Gastroesophageal sphincter (tissue), 4 donors: Measurements from ENCODE around the gene CCNYL1. TPM values are rescaled to one million over a fixed set of nuclear protein-coding genes. Genes with fewer than 3 reads are reported as not detected.

ENCODE experiments used
- ATAC-seq: fragments of 150-250 bp; one replicate; pipeline ENCODE4 v1.9.1; 2016; ENCODE audit warnings: mild to moderate bottlenecking, moderate library complexity
- H3K27ac ChIP-seq, 4 donors: fragments of 200-600 bp; sonication (generic) in 3 of 4; 1 replicate in 3 of 4; 2 replicates in 1 of 4; pipeline ENCODE4 v1.5.1; 2016 to 2019
- H3K27me3 ChIP-seq: fragments of 200-600 bp; sonication (generic); one replicate; pipeline ENCODE4 v1.5.1; 2019
- H3K36me3 ChIP-seq, 2 donors: fragments of 200-600 bp; sonication (generic); one replicate each; pipeline ENCODE4 v1.5.1; 2019; ENCODE audit warnings: control low read depth in 1 of 2
- H3K4me1 ChIP-seq, 3 donors: fragments of 200-600 bp; sonication (generic); 1 replicate in 2 of 3; 2 replicates in 1 of 3; pipeline ENCODE4 v1.5.1; 2016 to 2019; ENCODE audit warnings: control low read depth in 2 of 3
- H3K4me3 ChIP-seq, 2 donors: fragments of 200-600 bp; sonication (generic); one replicate each; pipeline ENCODE4 v1.5.1; 2019; ENCODE audit warnings: mild to moderate bottlenecking in 1 of 2, moderate library complexity in 1 of 2
- H3K9me3 ChIP-seq, 3 donors: fragments of 200-600 bp; sonication (generic); one replicate each; pipeline ENCODE4 v1.5.1; 2017 to 2019; ENCODE audit warnings: control low read depth in 2 of 3
- CTCF ChIP-seq, 4 experiments: fragments of 200-600 bp in 2 of 4; fragments of 450-650 bp in 2 of 4; sonication (generic) in 1 of 4; IDR thresholded peaks; one replicate each; pipeline ENCODE4 v1.5.1; 2017 to 2019; ENCODE audit warnings: antibody characterized with exemption in 4 of 4, mild to moderate bottlenecking in 2 of 4, moderate library complexity in 2 of 4
- EP300 ChIP-seq: sonication (generic); formaldehyde crosslinking; IDR thresholded peaks from one replicate; pipeline ENCODE4 v1.6.1; 2017; ENCODE audit warnings: antibody characterized with exemption, mild to moderate bottlenecking
- POLR2A ChIP-seq, 2 donors: fragments of 450-650 bp; IDR thresholded peaks; one replicate each; pipeline ENCODE4 v1.6.1; 2017; ENCODE audit warnings: antibody characterized with exemption in 2 of 2, mild to moderate bottlenecking in 2 of 2, moderate library complexity in 1 of 2
- POLR2AphosphoS5 ChIP-seq: sonication (generic); formaldehyde crosslinking; IDR thresholded peaks from one replicate; pipeline ENCODE4 v1.6.1; 2017; ENCODE audit warnings: antibody characterized with exemption
- WGBS, 2 donors: methylation state at CpG; one replicate each; pipeline ENCODE4 v1.1.5; 2018; ENCODE audit warnings: low coverage in 1 of 2; 5-methylcytosine and 5-hydroxymethylcytosine counted together
- total RNA-seq, 4 donors: library from RNA; depleted of rRNA; stranded (reverse); fragments of >200 nt; gene quantifications; one replicate each; pipeline ENCODE4 v1.1.0, GENCODE V29; 2016

Gene CCNYL1
- total RNA-seq, 4 donors from 2014 or later = 11.0 to 20.9 (median 11.9) TPM

DNA sequence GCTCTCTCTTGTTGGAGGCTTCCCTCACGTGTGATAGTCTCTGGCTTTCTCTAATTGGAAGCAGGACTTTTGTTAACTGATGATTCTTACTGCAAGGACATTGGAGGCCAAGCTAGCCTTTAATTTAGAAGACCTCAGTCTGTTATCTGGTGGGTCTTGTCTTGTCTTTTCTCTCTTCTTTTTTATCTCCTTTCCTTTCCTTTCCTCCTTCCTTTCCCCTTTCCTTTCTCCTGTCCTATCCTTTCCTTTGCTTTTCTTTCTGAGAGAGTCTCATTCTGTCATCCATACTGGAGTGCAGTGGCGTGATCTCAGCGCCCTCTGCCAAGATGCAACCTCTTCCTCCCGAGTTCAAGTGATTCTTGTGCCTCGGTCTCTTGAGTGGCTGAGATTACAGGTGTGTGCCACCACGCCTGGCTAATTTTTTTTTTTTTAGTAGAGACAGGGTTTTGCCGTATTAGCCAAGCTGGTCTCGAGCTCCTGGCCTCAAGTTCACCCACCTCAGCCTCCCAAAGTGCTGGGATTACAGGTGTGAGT, 18.1 kb downstream of the CCNYL1 start:
- Histone ChIP-seq H3K9me3 (no peaks in the 10 kb centered on the region), H3K27me3 (no peaks in the 10 kb centered on the region), H3K36me3 (peaks cover 0 to 21% of the 10 kb centered on the region in 2 donors), H3K4me3 (no peak overlapping the region), H3K27ac (no peak overlapping the region), H3K4me1 (peaks cover 0 to 9% (median 0%) of the 10 kb centered on the region in 3 donors)
- ATAC-seq = no peak
- no peak for TF ChIP-seq EP300
- TF ChIP-seq CTCF (IDR thresholded peaks at IDR 0.05) = no peak
- WGBS, 2 donors = 83 to 95% methylated on average over 6 to 7 of the region's 8 CpGs

GRCh38 chr2:207731138-207731537, 19.7 kb downstream of the CCNYL1 start:
- peaks cover 0 to 3% (median 0%) of the 10 kb centered on the region in 3 donors for H3K4me1 ChIP-seq
- no peak overlapping the region for H3K4me3 ChIP-seq
- no peaks in the 10 kb centered on the region for H3K27me3 ChIP-seq
- no peaks in the 10 kb centered on the region for H3K9me3 ChIP-seq
- H3K36me3 ChIP-seq = peaks cover 0 to 32% of the 10 kb centered on the region in 2 donors
- 92 to 93% methylated on average over 1 of the region's 1 CpG for WGBS, 2 donors
- TF ChIP-seq POLR2AphosphoS5 (no peak), CTCF (IDR thresholded peaks at IDR 0.05) (no peak), POLR2A (IDR thresholded peaks at IDR 0.05) (no peak), EP300 (no peak)
- H3K27ac ChIP-seq = no peak overlapping the region
- ATAC-seq = no peak

GRCh38 chr2:207733597-207734240, 22.3 kb downstream of the CCNYL1 start:
- TF ChIP-seq EP300 (no peak), POLR2A (IDR thresholded peaks at IDR 0.05) (no peak), POLR2AphosphoS5 (no peak), CTCF (IDR thresholded peaks at IDR 0.05) (no peak)
- ATAC-seq = no peak
- H3K36me3 ChIP-seq = peaks cover 0 to 32% of the 10 kb centered on the region in 2 donors
- H3K4me1 ChIP-seq = no peaks in the 10 kb centered on the region
- WGBS, 2 donors = 89 to 92% methylated on average over 2 of the region's 2 CpGs
- H3K9me3 ChIP-seq = no peaks in the 10 kb centered on the region
- no peaks in the 10 kb centered on the region for H3K27me3 ChIP-seq
- no peak overlapping the region for H3K27ac ChIP-seq
- no peak overlapping the region for H3K4me3 ChIP-seq

- H3K9me3 ChIP-seq = no peaks in the 10 kb centered on the region
- TF ChIP-seq POLR2AphosphoS5 = no peak
- peak in 3 of 4 experiments; percentile 25 to 37 (median 29) for TF ChIP-seq CTCF (IDR thresholded peaks at IDR 0.05)
- TF ChIP-seq EP300 = no peak
- TF ChIP-seq POLR2A (IDR thresholded peaks at IDR 0.05) = no peak
- H3K36me3 ChIP-seq = peaks cover 0 to 32% of the 10 kb centered on the region in 2 donors
- no peaks in the 10 kb centered on the region for H3K4me1 ChIP-seq
- no peak overlapping the region for H3K4me3 ChIP-seq
- WGBS, 2 donors = 26 to 30% methylated on average over 3 of the region's 3 CpGs
- no peak for ATAC-seq
- no peaks in the 10 kb centered on the region for H3K27me3 ChIP-seq
- no peak overlapping the region for H3K27ac ChIP-seq
Observed at GRCh38 chr2:207734264-207734635, 22.8 kb downstream of the CCNYL1 start.
